CD14-positive monocyte (primary cell): ENCODE measurements around the gene RAI2. TPM values are rescaled to one million over a fixed set of nuclear protein-coding genes. Genes with fewer than 3 reads are reported as not detected.

Experiments used
- DNase-seq, 3 donors: peaks; one replicate each; pipeline ENCODE4 v3.0.0-alpha.2; 2011 to 2022
- H2AFZ ChIP-seq: 2 replicates; pipeline ENCODE4 v1.6.0; 2012; ENCODE audit warnings: mild to moderate bottlenecking, low read depth, low read length, inconsistent platforms; ENCODE audit not compliant: insufficient read depth, poor library complexity, severe bottlenecking
- H3K27ac ChIP-seq, 2 donors: 1 replicate in 1 of 2; 2 replicates in 1 of 2; pipeline ENCODE4 v1.5.1; 2012 to 2013; ENCODE audit warnings: low read length in 2 of 2, control low read depth in 1 of 2, inconsistent platforms in 1 of 2, low read depth in 1 of 2, mild to moderate bottlenecking in 1 of 2
- H3K27me3 ChIP-seq, 2 donors: one replicate each; pipeline versions ENCODE4 v1.6.0 to v1.6.1; 2011 to 2013; ENCODE audit warnings: low read length in 2 of 2; ENCODE audit not compliant: control insufficient read depth in 2 of 2, insufficient read depth in 2 of 2
- H3K36me3 ChIP-seq, 2 donors: replicated peaks in 1 of 2; 1 replicate in 1 of 2; 2 replicates in 1 of 2; pipeline versions ENCODE4 v1.5.1 to v1.6.1; 2012 to 2013; ENCODE audit warnings: low read length in 2 of 2, control low read depth in 1 of 2, inconsistent platforms in 1 of 2, mild to moderate bottlenecking in 1 of 2; ENCODE audit not compliant: insufficient read depth in 2 of 2, control insufficient read depth in 1 of 2
- H3K4me1 ChIP-seq, 2 donors: 1 replicate in 1 of 2; 2 replicates in 1 of 2; pipeline versions ENCODE4 v1.5.1 to v1.6.1; 2012 to 2013; ENCODE audit warnings: low read length in 2 of 2, control low read depth in 1 of 2, inconsistent platforms in 1 of 2, mild to moderate bottlenecking in 1 of 2, moderate library complexity in 1 of 2; ENCODE audit not compliant: insufficient read depth in 2 of 2, control insufficient read depth in 1 of 2
- H3K4me2 ChIP-seq: replicated peaks from 2 replicates; pipeline ENCODE3; 2012; ENCODE audit warnings: low read length, moderate library complexity, mild to moderate bottlenecking; ENCODE audit not compliant: poor library complexity, severe bottlenecking; ENCODE audit errors: extremely low read depth
- H3K4me3 ChIP-seq, 3 experiments: fragments of 200-600 bp in 1 of 3; sonication (generic) in 1 of 3; replicated peaks in 1 of 3; 1 replicate in 2 of 3; 2 replicates in 1 of 3; pipeline ENCODE4 v1.5.1; 2011 to 2013; ENCODE audit warnings: low read length in 3 of 3, mild to moderate bottlenecking in 3 of 3, control low read depth in 2 of 3, low read depth in 2 of 3, inconsistent platforms in 1 of 3, moderate library complexity in 1 of 3
- H3K79me2 ChIP-seq: 2 replicates; pipeline ENCODE4 v1.6.0; 2012; ENCODE audit warnings: mild to moderate bottlenecking, control low read depth, inconsistent platforms, low read length, moderate library complexity; ENCODE audit not compliant: insufficient read depth
- H3K9ac ChIP-seq: 2 replicates; pipeline ENCODE4 v1.6.0; 2017; ENCODE audit warnings: low read length, mild to moderate bottlenecking; ENCODE audit not compliant: insufficient read depth, poor library complexity, severe bottlenecking
- H3K9me3 ChIP-seq, 2 donors: replicated peaks in 1 of 2; 1 replicate in 1 of 2; 2 replicates in 1 of 2; pipeline versions ENCODE4 v1.5.1 to v1.6.1; 2012 to 2013; ENCODE audit warnings: low read length in 2 of 2, control low read depth in 1 of 2; ENCODE audit not compliant: control insufficient read depth in 1 of 2, insufficient read depth in 1 of 2
- H4K20me1 ChIP-seq: 2 replicates; pipeline ENCODE4 v1.6.0; 2012; ENCODE audit warnings: mild to moderate bottlenecking, low read length, control low read depth, moderate library complexity; ENCODE audit not compliant: insufficient read depth
- H3K27ac Mint-ChIP-seq, 7 donors: one replicate each; pipeline ENCODE4 v1.8.0; 2020; ENCODE audit warnings: mild to moderate bottlenecking in 7 of 7, mixed read lengths in 7 of 7, moderate library complexity in 6 of 7, inconsistent platforms in 2 of 7
- H3K27me3 Mint-ChIP-seq, 3 donors: one replicate each; pipeline ENCODE4 v1.8.0; 2021 to 2022; ENCODE audit warnings: low read depth in 3 of 3, mild to moderate bottlenecking in 3 of 3, mixed read lengths in 3 of 3, moderate library complexity in 3 of 3, inconsistent platforms in 1 of 3
- H3K36me3 Mint-ChIP-seq, 2 donors: one replicate each; pipeline ENCODE4 v1.8.0; 2020; ENCODE audit warnings: mixed read lengths in 2 of 2, inconsistent platforms in 1 of 2, mild to moderate bottlenecking in 1 of 2
- H3K4me1 Mint-ChIP-seq: one replicate; pipeline ENCODE4 v1.8.0; 2020; ENCODE audit warnings: mild to moderate bottlenecking, mixed read lengths
- H3K4me3 Mint-ChIP-seq, 2 donors: one replicate each; pipeline ENCODE4 v1.8.0; 2020; ENCODE audit warnings: mild to moderate bottlenecking in 2 of 2, mixed read lengths in 2 of 2, moderate library complexity in 1 of 2
- H3K9me3 Mint-ChIP-seq, 7 donors: one replicate each; pipeline ENCODE4 v1.8.0; 2020 to 2022; ENCODE audit warnings: mixed read lengths in 7 of 7, mild to moderate bottlenecking in 6 of 7, moderate library complexity in 6 of 7, inconsistent platforms in 2 of 7
- CTCF ChIP-seq: fragments of 200-600 bp; IDR thresholded peaks from one replicate; pipeline ENCODE4 v1.8.0; 2022; ENCODE audit warnings: antibody characterized with exemption, mild to moderate bottlenecking
- WGBS: methylation state at CpG from one replicate; pipeline ENCODE4 v1.1.5; 2013; ENCODE audit warnings: missing lambda C conversion rate; ENCODE audit not compliant: insufficient coverage; 5-methylcytosine and 5-hydroxymethylcytosine counted together
- intact Hi-C, 2 donors: fragments of 100-400 bp; cut with micrococcal nuclease; formaldehyde crosslinking; loops; one replicate each; pipeline versions ENCODE4 v1.15.0 to v1.15.1; 2023
- polyA plus RNA-seq, 3 donors: library from polyadenylated mRNA; depleted of rRNA in 1 of 3; unstranded in 2 of 3; stranded (reverse) in 1 of 3; fragments of 300-500 nt in 2 of 3; fragments of >200 nt in 1 of 3; fragmentation: Illumina TruSeq in 2 of 3; gene quantifications; 1 replicate in 2 of 3; 2 replicates in 1 of 3; pipeline ENCODE4 v1.2.3, GENCODE V29; 2012 to 2021

The RAI2 gene
- polyA plus RNA-seq, 3 donors: not detected

- Mint-ChIP-seq H3K27ac (no peak overlapping the region), H3K4me1 (no peaks in the 10 kb centered on the region), H3K9me3 (peaks cover 0 to 8% (median 2%) of the 10 kb centered on the region in 7 donors), H3K36me3 (no peaks in the 10 kb centered on the region), H3K4me3 (no peak overlapping the region), H3K27me3 (peaks cover 2 to 12% (median 5%) of the 10 kb centered on the region in 3 donors)
- intact Hi-C loops: no loop called here
- no peak overlapping the region for H3K4me3 ChIP-seq
- H4K20me1 ChIP-seq: no peaks in the 10 kb centered on the region
- no CpG with 5 or more reads among the region's 2 CpGs for WGBS
- no peaks in the 10 kb centered on the region for H3K79me2 ChIP-seq
- H3K9me3 ChIP-seq: no peaks in the 10 kb centered on the region
- no peak overlapping the region for H2AFZ ChIP-seq
- H3K36me3 ChIP-seq: no peaks in the 10 kb centered on the region
- TF ChIP-seq CTCF: no peak
- no peak for DNase-seq
- no peak overlapping the region for H3K9ac ChIP-seq
- no peak overlapping the region for H3K27ac ChIP-seq
- H3K27me3 ChIP-seq: peaks cover 0 to 2% of the 10 kb centered on the region in 2 donors
- H3K4me2 ChIP-seq: no peak overlapping the region
- no peaks in the 10 kb centered on the region for H3K4me1 ChIP-seq
These were observed 21.6 kb upstream of the RAI2 start for GRCh38 chrX:17882680-17883079.

GRCh38 chrX:17878028-17878670 is 17.1 kb upstream of the RAI2 start:
- DNase-seq: no peak
- H3K79me2 ChIP-seq: no peaks in the 10 kb centered on the region
- peaks cover 0 to 5% of the 10 kb centered on the region in 2 donors for H3K27me3 ChIP-seq
- H4K20me1 ChIP-seq: no peaks in the 10 kb centered on the region
- H2AFZ ChIP-seq: no peak overlapping the region
- WGBS: 60% methylated on average over 1 of the region's 2 CpGs
- H3K36me3 ChIP-seq: no peaks in the 10 kb centered on the region
- H3K9ac ChIP-seq: no peak overlapping the region
- no peak overlapping the region for H3K4me3 ChIP-seq
- H3K4me2 ChIP-seq: no peak overlapping the region
- no peaks in the 10 kb centered on the region for H3K36me3 Mint-ChIP-seq
- H3K9me3 ChIP-seq: no peaks in the 10 kb centered on the region
- no peak overlapping the region for H3K27ac Mint-ChIP-seq
- no peak overlapping the region for H3K4me3 Mint-ChIP-seq
- TF ChIP-seq CTCF: no peak
- intact Hi-C loops: no loop called here
- no peaks in the 10 kb centered on the region for H3K4me1 Mint-ChIP-seq
- H3K4me1 ChIP-seq: no peaks in the 10 kb centered on the region
- H3K9me3 Mint-ChIP-seq: peaks cover 0 to 5% (median 2%) of the 10 kb centered on the region in 7 donors
- H3K27me3 Mint-ChIP-seq: peaks cover 2 to 6% (median 4%) of the 10 kb centered on the region in 3 donors
- no peak overlapping the region for H3K27ac ChIP-seq
